ENCODE data around the gene BBS2.

GRCh38 chr16:56470666-56471065 is 49.2 kb downstream of the BBS2 start:
- TF ChIP-seq, protein P1, sequence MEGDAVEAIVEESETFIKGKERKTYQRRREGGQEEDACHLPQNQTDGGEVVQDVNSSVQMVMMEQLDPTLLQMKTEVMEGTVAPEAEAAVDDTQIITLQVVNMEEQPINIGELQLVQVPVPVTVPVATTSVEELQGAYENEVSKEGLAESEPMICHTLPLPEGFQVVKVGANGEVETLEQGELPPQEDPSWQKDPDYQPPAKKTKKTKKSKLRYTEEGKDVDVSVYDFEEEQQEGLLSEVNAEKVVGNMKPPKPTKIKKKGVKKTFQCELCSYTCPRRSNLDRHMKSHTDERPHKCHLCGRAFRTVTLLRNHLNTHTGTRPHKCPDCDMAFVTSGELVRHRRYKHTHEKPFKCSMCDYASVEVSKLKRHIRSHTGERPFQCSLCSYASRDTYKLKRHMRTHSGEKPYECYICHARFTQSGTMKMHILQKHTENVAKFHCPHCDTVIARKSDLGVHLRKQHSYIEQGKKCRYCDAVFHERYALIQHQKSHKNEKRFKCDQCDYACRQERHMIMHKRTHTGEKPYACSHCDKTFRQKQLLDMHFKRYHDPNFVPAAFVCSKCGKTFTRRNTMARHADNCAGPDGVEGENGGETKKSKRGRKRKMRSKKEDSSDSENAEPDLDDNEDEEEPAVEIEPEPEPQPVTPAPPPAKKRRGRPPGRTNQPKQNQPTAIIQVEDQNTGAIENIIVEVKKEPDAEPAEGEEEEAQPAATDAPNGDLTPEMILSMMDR (conservative IDR thresholded peaks at IDR 0.05), result no peak
- no peak for TF ChIP-seq EZH2 (IDR thresholded peaks at IDR 0.05; ENCODE audit: low read depth)
